Measurements from ENCODE around the gene MGMT. TPM values are rescaled to one million over a fixed set of nuclear protein-coding genes. Genes with fewer than 3 reads are reported as not detected.

MGMT gene
- total and polyA plus RNA-seq, 2 of the 4 experiments (the other 2 are of a cell fraction): 11.5 to 17.8 TPM

DNA sequence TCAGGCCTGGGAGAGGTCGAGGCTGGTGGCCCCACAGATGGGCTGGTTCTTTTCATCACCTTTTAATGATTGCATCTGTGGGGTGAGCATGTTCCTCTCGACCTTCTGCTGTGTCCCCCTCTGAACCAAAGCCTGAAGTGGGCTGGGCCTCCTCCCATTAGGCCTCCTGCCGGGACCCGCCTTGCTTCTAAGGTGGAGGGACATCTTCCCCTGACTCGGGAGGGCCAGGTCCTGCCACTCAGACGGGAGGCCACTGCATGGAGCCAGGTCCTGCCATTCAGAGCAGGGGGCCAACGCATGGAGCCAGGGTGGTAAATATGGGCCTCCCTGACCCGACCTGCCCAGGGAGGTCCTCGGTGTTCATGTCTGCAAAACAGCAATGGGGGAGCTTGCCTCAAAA is 308.6 kb downstream of the MGMT start:
- H3K36me3 ChIP-seq (ENCODE audit: control insufficient read depth, insufficient read depth, low read length): no peaks in the 10 kb centered on the region
- H3K9me1 ChIP-seq (ENCODE audit: insufficient read depth, low read length): no peaks in the 10 kb centered on the region
- H2AK5ac ChIP-seq (ENCODE audit: low read depth, low read length): no peak overlapping the region
- H4K20me1 ChIP-seq (ENCODE audit: insufficient read depth, low read length): no peaks in the 10 kb centered on the region
- no CpG with 5 or more reads among the region's 9 CpGs for WGBS, 2 experiments (ENCODE audit: extremely low coverage in 2 of 2, insufficient read length in 1 of 2)
- no peak overlapping the region for H2AK9ac ChIP-seq (replicated peaks; ENCODE audit: low read depth, low read length, poor library complexity)
- H3K4me1 ChIP-seq (ENCODE audit: control insufficient read depth, insufficient read depth, low read length): no peaks in the 10 kb centered on the region
- H3K14ac ChIP-seq (replicated peaks; ENCODE audit: low read depth, low read length): no peak overlapping the region
- no peak overlapping the region for H2BK20ac ChIP-seq (ENCODE audit: low read depth, low read length)
- no peak overlapping the region for H4K5ac ChIP-seq (ENCODE audit: low read depth, low read length)
- no peak overlapping the region for H3K4me3 ChIP-seq (ENCODE audit: insufficient read depth, low read depth, low read length)
- H3K27me3 ChIP-seq (ENCODE audit: control insufficient read depth, insufficient read depth, low read length): no peaks in the 10 kb centered on the region
- dilution Hi-C loops (cut with HindIII; ENCODE audit: low sequenced_read_pairs, unreplicated experiment): no loop called here
- no peak overlapping the region for H2BK120ac ChIP-seq (ENCODE audit: low read depth, low read length)
- H4K8ac ChIP-seq (ENCODE audit: low read depth in 2 of 2, low read length in 2 of 2): no peak overlapping the region
- H3K4ac ChIP-seq (ENCODE audit: low read depth, low read length): no peak overlapping the region
- H2BK15ac ChIP-seq (ENCODE audit: low read depth, low read length): no peak overlapping the region
- no peak overlapping the region for H4K91ac ChIP-seq (ENCODE audit: insufficient read depth, low read depth, low read length)
- H3K9ac ChIP-seq (ENCODE audit: low read depth, low read length): no peak overlapping the region
- H3K9me3 ChIP-seq (ENCODE audit: control insufficient read depth, insufficient read depth, low read length): peaks cover 39% of the 10 kb centered on the region
- no peak for DNase-seq
- no peak overlapping the region for H3K56ac ChIP-seq (ENCODE audit: extremely low read depth, insufficient read depth, low read length)
- BruUV-seq (replicated peaks): no TSS peak
- intact Hi-C loops (cut with micrococcal nuclease): no loop called here
- in situ Hi-C loops (cut with MboI; ENCODE audit: low sequenced_read_pairs): no loop called here
- ATAC-seq (ENCODE audit: low read depth): no peak
- H2AFZ ChIP-seq (replicated peaks; ENCODE audit: low read length, poor library complexity): no peak overlapping the region
- no peaks in the 10 kb centered on the region for H3K79me1 ChIP-seq (ENCODE audit: low read depth in 1 of 2, low read length in 2 of 2)
- no peak overlapping the region for H3K23ac ChIP-seq (ENCODE audit: low read depth, low read length)
- H3K18ac ChIP-seq (ENCODE audit: low read depth, low read length): no peak overlapping the region
- POLR2A ChIA-PET (ENCODE audit: unreplicated experiment): no interaction called here
- no peak for TF ChIP-seq MXI1 (IDR thresholded peaks at IDR 0.05; ENCODE audit: borderline replicate concordance, low read depth, low read length)
- TF ChIP-seq ELK1 (IDR thresholded peaks at IDR 0.05; ENCODE audit: borderline replicate concordance, low read depth, low read length): no peak
- no peak for TF ChIP-seq USF2 (IDR thresholded peaks at IDR 0.05; ENCODE audit: low read depth, low read length)
- TF ChIP-seq RAD21 (IDR thresholded peaks at IDR 0.05; ENCODE audit: low read length): no peak
- TF ChIP-seq POLR2A (IDR thresholded peaks at IDR 0.05; ENCODE audit: low read depth, low read length): no peak
- TF ChIP-seq FOS (IDR thresholded peaks at IDR 0.05; ENCODE audit: low read depth, low read length): no peak
- no peak overlapping the region for H3K4me2 ChIP-seq (ENCODE audit: low read depth, low read length)
- CTCF ChIA-PET: no interaction called here
- no peak overlapping the region for H3K27ac ChIP-seq (ENCODE audit: insufficient read depth, low read length)
- no peak overlapping the region for H2BK5ac ChIP-seq (ENCODE audit: low read depth, low read length, poor library complexity, severe bottlenecking)

All from IMR-90 (cell line).